HEK293 (cell line): Measurements from ENCODE around the gene EDC3.
"Not testable (repeated sequence)": the region's sequence is repeated elsewhere in the genome, so short reads cannot be mapped to it uniquely, and the experiment has no call there.

ENCODE experiments used
- CTCF ChIA-PET: fragments of 350-600 bp; formaldehyde crosslinking; extraction: SDS; loops from one replicate; lab custom pipeline; 2021; ENCODE audit warnings: antibody characterized with exemption; lab: Yijun Ruan, JAX
- POLR2A ChIA-PET: fragments of 300-600 bp; formaldehyde crosslinking; extraction: SDS; loops from one replicate; lab custom pipeline; 2020; ENCODE audit warnings: antibody characterized with exemption, inconsistent platforms; lab: Yijun Ruan, JAX
- H3K27ac ChIP-seq: fragments of 200-500 bp; sonication (Bioruptor generic); 2 replicates; pipeline ENCODE4 v1.5.1; 2014; ENCODE audit warnings: low read depth, low read length, control low read depth, inconsistent platforms; ENCODE audit errors: extremely low read depth
- H3K36me3 ChIP-seq, 2 experiments: fragments of 200-500 bp in 1 of 2; sonication (Bioruptor generic) in 1 of 2; 1 replicate in 1 of 2; 2 replicates in 1 of 2; pipeline ENCODE4 v1.5.1; 2014 to 2017; ENCODE audit warnings: inconsistent platforms in 2 of 2, low read length in 2 of 2; ENCODE audit not compliant: control insufficient read depth in 2 of 2, insufficient read depth in 1 of 2
- H3K4me1 ChIP-seq: fragments of 200-500 bp; sonication (Bioruptor generic); 2 replicates; pipeline ENCODE4 v1.5.1; 2014; ENCODE audit warnings: mild to moderate bottlenecking, low read length, inconsistent platforms; ENCODE audit not compliant: control insufficient read depth, insufficient read depth
- H3K4me3 ChIP-seq: 2 replicates; pipeline ENCODE4 v1.5.1; 2011; ENCODE audit warnings: low read depth, mild to moderate bottlenecking, control low read depth, low read length, moderate library complexity
- H3K9me3 ChIP-seq: fragments of 200-500 bp; sonication (Bioruptor generic); 2 replicates; pipeline ENCODE4 v1.5.1; 2014; ENCODE audit warnings: low read depth, low read length, inconsistent platforms; ENCODE audit not compliant: control insufficient read depth, insufficient read depth
- BCL6B ChIP-seq: fragments of 450-650 bp; formaldehyde crosslinking; IDR thresholded peaks from 2 replicates; pipeline ENCODE4 v1.5.1; 2017; ENCODE audit warnings: missing biosample characterization, missing genetic modification characterization
- RBAK ChIP-seq: fragments of 450-650 bp; formaldehyde crosslinking; IDR thresholded peaks from 2 replicates; pipeline ENCODE4 v1.5.1; 2016; ENCODE audit warnings: missing biosample characterization, missing genetic modification characterization
- ZNF121 ChIP-seq: fragments of 450-650 bp; formaldehyde crosslinking; IDR thresholded peaks from 2 replicates; pipeline ENCODE4 v1.5.1; 2016; ENCODE audit warnings: missing biosample characterization, missing genetic modification characterization
- ZNF138 ChIP-seq: fragments of 450-650 bp; formaldehyde crosslinking; IDR thresholded peaks from 2 replicates; pipeline ENCODE4 v1.5.1; 2016; ENCODE audit warnings: missing biosample characterization, missing genetic modification characterization, borderline replicate concordance
- ZNF19 ChIP-seq: fragments of 450-650 bp; formaldehyde crosslinking; IDR thresholded peaks from 2 replicates; pipeline ENCODE4; 2016; ENCODE audit warnings: missing biosample characterization, missing genetic modification characterization, low read depth
- ZNF211 ChIP-seq: fragments of 450-650 bp; formaldehyde crosslinking; IDR thresholded peaks from 2 replicates; pipeline ENCODE4 v1.5.1; 2016; ENCODE audit warnings: low read depth, missing biosample characterization, missing genetic modification characterization
- ZNF311 ChIP-seq: fragments of 450-650 bp; formaldehyde crosslinking; IDR thresholded peaks from 2 replicates; pipeline ENCODE4 v1.5.1; 2017; ENCODE audit warnings: missing biosample characterization, missing genetic modification characterization, borderline replicate concordance
- ZNF366 ChIP-seq: fragments of 450-650 bp; formaldehyde crosslinking; conservative IDR thresholded peaks from 2 replicates; pipeline ENCODE4 v1.5.1; 2016; ENCODE audit warnings: missing biosample characterization, missing genetic modification characterization
- ZNF660 ChIP-seq: fragments of 450-650 bp; IDR thresholded peaks from 2 replicates; pipeline ENCODE4 v1.5.1; 2018; ENCODE audit warnings: missing biosample characterization, mild to moderate bottlenecking, missing genetic modification characterization
- ZNF701 ChIP-seq: fragments of 450-650 bp; formaldehyde crosslinking; IDR thresholded peaks from 2 replicates; pipeline ENCODE4 v1.5.1; 2016; ENCODE audit warnings: missing biosample characterization, missing genetic modification characterization
- ZNF747 ChIP-seq: fragments of 450-650 bp; formaldehyde crosslinking; IDR thresholded peaks from 2 replicates; pipeline ENCODE4 v1.5.1; 2016; ENCODE audit warnings: missing biosample characterization, missing genetic modification characterization
- ZNF76 ChIP-seq: fragments of 450-650 bp; formaldehyde crosslinking; IDR thresholded peaks from 2 replicates; pipeline ENCODE4; 2016; ENCODE audit warnings: low read depth, missing biosample characterization, missing genetic modification characterization, borderline replicate concordance
- TF ChIP-seq, protein P1 (sequence below): fragments of 450-650 bp; formaldehyde crosslinking; IDR thresholded peaks from 2 replicates; pipeline ENCODE4 v1.5.1; 2016; ENCODE audit warnings: missing biosample characterization, missing genetic modification characterization

The EDC3 gene

GRCh38 chr15:74631408-74631807 lies 64.4 kb downstream of the EDC3 start:
- ChIA-PET POLR2A (interaction anchor here (0.5 to 1.8 kb wide), 3 partner anchors 94 to 197 kb away, joined by 3 to 5 read pairs (median 5); partner anchors contain the start of gene SEMA7A), CTCF (interaction anchor here (0.6 to 14.8 kb wide), 36 partner anchors 10 to 337 kb away, joined by 3 to 800 read pairs (median 4); partner anchors contain the start of genes ARID3B, CLK3 and CYP11A1)
- TF ChIP-seq ZNF19 (tag by site-specific recombination): no peak
- TF ChIP-seq ZNF211: no peak
- TF ChIP-seq ZNF311 (tag by site-specific recombination): peak; percentile 34; the same call in 1 of the 2 replicates
- TF ChIP-seq ZNF138 (tag by site-specific recombination): no peak
- no peak for TF ChIP-seq RBAK (tag by site-specific recombination)
- no peak for TF ChIP-seq ZNF366 (tag by site-specific recombination)
- no peak for TF ChIP-seq BCL6B (tag by site-specific recombination)
- no peaks in the 10 kb centered on the region for H3K9me3 ChIP-seq
- H3K4me3 ChIP-seq: no peak overlapping the region
- H3K36me3 ChIP-seq: peaks cover 25 to 100% of the 10 kb centered on the region in 2 experiments; a peak in 2 of 3 replicates
- H3K4me1 ChIP-seq: no peaks in the 10 kb centered on the region
- H3K27ac ChIP-seq: no peak overlapping the region

GRCh38 chr15:74631087-74631385 lies 64.8 kb downstream of the EDC3 start:
- H3K36me3 ChIP-seq: peaks cover 27 to 100% of the 10 kb centered on the region in 2 experiments
- CTCF ChIA-PET: interaction anchor here (0.6 to 14.8 kb wide), 26 partner anchors 10 to 337 kb away, joined by 3 to 800 read pairs (median 4); partner anchors contain the start of genes ARID3B, CLK3 and CYP11A1
- no peak for TF ChIP-seq ZNF701 (tag by site-specific recombination)
- TF ChIP-seq ZNF76 (tag by site-specific recombination): no peak
- no peak for TF ChIP-seq ZNF121 (tag by site-specific recombination)
- TF ChIP-seq, protein P1, sequence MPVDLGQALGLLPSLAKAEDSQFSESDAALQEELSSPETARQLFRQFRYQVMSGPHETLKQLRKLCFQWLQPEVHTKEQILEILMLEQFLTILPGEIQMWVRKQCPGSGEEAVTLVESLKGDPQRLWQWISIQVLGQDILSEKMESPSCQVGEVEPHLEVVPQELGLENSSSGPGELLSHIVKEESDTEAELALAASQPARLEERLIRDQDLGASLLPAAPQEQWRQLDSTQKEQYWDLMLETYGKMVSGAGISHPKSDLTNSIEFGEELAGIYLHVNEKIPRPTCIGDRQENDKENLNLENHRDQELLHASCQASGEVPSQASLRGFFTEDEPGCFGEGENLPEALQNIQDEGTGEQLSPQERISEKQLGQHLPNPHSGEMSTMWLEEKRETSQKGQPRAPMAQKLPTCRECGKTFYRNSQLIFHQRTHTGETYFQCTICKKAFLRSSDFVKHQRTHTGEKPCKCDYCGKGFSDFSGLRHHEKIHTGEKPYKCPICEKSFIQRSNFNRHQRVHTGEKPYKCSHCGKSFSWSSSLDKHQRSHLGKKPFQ (tag by site-specific recombination): no peak
- TF ChIP-seq, all 188 proteins: peak for 0
- Histone ChIP-seq H3K4me3 (no peak overlapping the region), H3K4me1 (no peaks in the 10 kb centered on the region), H3K9me3 (no peaks in the 10 kb centered on the region), H3K27ac (no peak overlapping the region)
- POLR2A ChIA-PET: interaction anchor here (0.5 to 1.8 kb wide), 3 partner anchors 95 to 197 kb away, joined by 3 to 5 read pairs (median 5); partner anchors contain the start of gene SEMA7A

- no peaks in the 10 kb centered on the region for H3K9me3 ChIP-seq
- no peaks in the 10 kb centered on the region for H3K4me1 ChIP-seq
- ChIA-PET POLR2A (interaction anchor here (0.5 to 1.8 kb wide), 4 partner anchors 95 to 230 kb away, joined by 3 to 5 read pairs (median 4); partner anchors contain the start of gene SEMA7A), CTCF (interaction anchor here (0.6 to 14.8 kb wide), 16 partner anchors 9 to 338 kb away, joined by 3 to 800 read pairs (median 6); partner anchors contain the start of genes CLK3 and CYP11A1)
- peaks cover 33 to 100% of the 10 kb centered on the region in 2 experiments for H3K36me3 ChIP-seq
- TF ChIP-seq ZNF747 (tag by site-specific recombination) (0 out of 2 replicates have a peak, but pooled peaks have one; percentile 20), ZNF660 (tag by site-specific recombination) (no peak)
- H3K27ac ChIP-seq: no peak overlapping the region
- no peak overlapping the region for H3K4me3 ChIP-seq
Observed at GRCh38 chr15:74630284-74631086, 65.3 kb downstream of the EDC3 start.

- H3K4me1 ChIP-seq, H3K27ac ChIP-seq, H3K9me3 ChIP-seq, H3K4me3 ChIP-seq: not testable (repeated sequence)
- peaks cover 36 to 100% of the 10 kb centered on the region in 2 experiments for H3K36me3 ChIP-seq
- ChIA-PET POLR2A (interaction anchor here (1.8 kb wide), 1 partner anchor 139 kb away, joined by 5 read pairs; no protein-coding TSS in a partner anchor), CTCF (interaction anchor here (0.7 to 14.8 kb wide), 6 partner anchors 9 to 271 kb away, joined by 3 to 800 read pairs (median 114); partner anchors contain the start of gene CLK3)
Observed at GRCh38 chr15:74629696-74630095, 66.1 kb downstream of the EDC3 start.
